ENCODE measurements around the gene FCGR2B.
"Not testable (repeated sequence)": the region's sequence is repeated elsewhere in the genome, so short reads cannot be mapped to it uniquely, and the experiment has no call there.

The FCGR2B gene

GRCh38 chr1:161662684-161663339 is at the start of gene FCGR2B:
FCGR2B (plus strand) TSS chr1:161663143; CDS start chr1:161663242, 99 bp downstream.
- not testable (repeated sequence) for H3K9me3 ChIP-seq (ENCODE audit: control insufficient read depth, low read depth, low read length); H3K36me3 ChIP-seq (ENCODE audit: control insufficient read depth, low read depth, low read length); H3K4me3 ChIP-seq (ENCODE audit: low read length); H3K4me1 ChIP-seq (ENCODE audit: control insufficient read depth, low read depth, low read length); H3K27me3 ChIP-seq (ENCODE audit: control insufficient read depth, insufficient read depth, low read length); H3K27ac ChIP-seq (ENCODE audit: low read length); H3K9ac ChIP-seq (ENCODE audit: low read length)

- not testable (repeated sequence) for H3K27ac ChIP-seq (ENCODE audit: low read length)
Measured at GRCh38 chr1:161616417-161616816, 46.5 kb upstream of the FCGR2B start.

GRCh38 chr1:161618517-161618916 is 44.4 kb upstream of the FCGR2B start:
- not testable (repeated sequence) for H3K4me1 ChIP-seq (ENCODE audit: control insufficient read depth, low read depth, low read length); H3K27ac ChIP-seq (ENCODE audit: low read length); H3K9ac ChIP-seq (ENCODE audit: low read length); H3K4me3 ChIP-seq (ENCODE audit: low read length); H3K36me3 ChIP-seq (ENCODE audit: control insufficient read depth, low read depth, low read length); H3K9me3 ChIP-seq (ENCODE audit: control insufficient read depth, low read depth, low read length)
- peaks cover 11% of the 10 kb centered on the region for H3K27me3 ChIP-seq (ENCODE audit: control insufficient read depth, insufficient read depth, low read length)

More at GRCh38 chr1:161616417-161616816, 46.5 kb upstream of the FCGR2B start:
- not testable (repeated sequence) for H3K9ac ChIP-seq (ENCODE audit: low read length); H3K36me3 ChIP-seq (ENCODE audit: control insufficient read depth, low read depth, low read length); H3K27me3 ChIP-seq (ENCODE audit: control insufficient read depth, insufficient read depth, low read length); H3K9me3 ChIP-seq (ENCODE audit: control insufficient read depth, low read depth, low read length); H3K4me1 ChIP-seq (ENCODE audit: control insufficient read depth, low read depth, low read length); H3K4me3 ChIP-seq (ENCODE audit: low read length)

DNA sequence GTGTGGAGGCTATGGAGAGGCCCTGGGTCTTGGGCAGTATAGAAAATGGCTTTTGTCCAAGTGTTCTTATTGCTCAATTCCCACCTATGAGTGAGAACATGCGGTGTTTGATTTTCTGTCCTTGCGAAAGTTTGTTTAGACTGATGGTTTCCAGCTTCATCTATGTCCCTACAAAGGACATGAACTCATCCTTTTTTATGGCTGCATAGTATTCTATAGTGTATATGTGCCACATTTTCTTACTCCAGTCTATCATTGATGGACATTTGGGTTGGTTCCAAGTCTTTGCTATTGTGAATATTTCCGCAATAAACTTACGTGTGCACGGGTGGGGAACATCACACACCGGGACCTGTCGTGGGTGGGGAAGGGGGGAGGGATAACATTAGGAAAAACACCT is 42.5 kb upstream of the FCGR2B start:
- peaks cover 11% of the 10 kb centered on the region for H3K27me3 ChIP-seq (ENCODE audit: control insufficient read depth, insufficient read depth, low read length)
- not testable (repeated sequence) for H3K36me3 ChIP-seq (ENCODE audit: control insufficient read depth, low read depth, low read length); H3K4me1 ChIP-seq (ENCODE audit: control insufficient read depth, low read depth, low read length); H3K9me3 ChIP-seq (ENCODE audit: control insufficient read depth, low read depth, low read length); H3K27ac ChIP-seq (ENCODE audit: low read length); H3K4me3 ChIP-seq (ENCODE audit: low read length); H3K9ac ChIP-seq (ENCODE audit: low read length)

- Histone ChIP-seq H3K27me3 (ENCODE audit: control insufficient read depth, insufficient read depth, low read length) (peaks cover 11% of the 10 kb centered on the region), H3K9ac (ENCODE audit: low read length) (peak overlapping the region; percentile 56), H3K4me3 (ENCODE audit: low read length) (peak overlapping the region; percentile 67)
- not testable (repeated sequence) for H3K4me1 ChIP-seq (ENCODE audit: control insufficient read depth, low read depth, low read length); H3K9me3 ChIP-seq (ENCODE audit: control insufficient read depth, low read depth, low read length); H3K27ac ChIP-seq (ENCODE audit: low read length); H3K36me3 ChIP-seq (ENCODE audit: control insufficient read depth, low read depth, low read length)
Measured at GRCh38 chr1:161621181-161622000, 41.6 kb upstream of the FCGR2B start.

DNA sequence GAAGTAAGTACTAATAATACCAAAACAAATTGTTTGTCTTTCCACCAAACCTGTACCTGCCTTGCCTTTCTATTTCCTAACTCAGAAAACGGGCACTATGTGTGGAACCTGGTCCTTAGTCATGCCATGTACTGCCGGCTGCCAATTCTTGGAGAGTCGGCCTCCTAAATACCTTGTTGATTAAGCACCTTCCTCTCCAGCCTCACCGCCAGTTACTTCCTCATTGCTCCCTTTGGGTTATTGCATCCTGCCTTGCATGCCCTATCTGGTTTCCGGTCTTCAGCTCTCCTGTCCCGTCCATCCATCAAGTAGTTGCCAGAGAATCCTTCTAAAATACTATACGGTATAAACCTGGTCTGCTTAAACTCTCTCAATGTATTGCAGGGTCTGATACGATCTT is 40.9 kb upstream of the FCGR2B start:
- not testable (repeated sequence) for H3K9me3 ChIP-seq (ENCODE audit: control insufficient read depth, low read depth, low read length); H3K36me3 ChIP-seq (ENCODE audit: control insufficient read depth, low read depth, low read length); H3K27ac ChIP-seq (ENCODE audit: low read length); H3K4me1 ChIP-seq (ENCODE audit: control insufficient read depth, low read depth, low read length); H3K9ac ChIP-seq (ENCODE audit: low read length)
- peaks cover 11% of the 10 kb centered on the region for H3K27me3 ChIP-seq (ENCODE audit: control insufficient read depth, insufficient read depth, low read length)
- peak overlapping the region; percentile 67 for H3K4me3 ChIP-seq (ENCODE audit: low read length)

DNA sequence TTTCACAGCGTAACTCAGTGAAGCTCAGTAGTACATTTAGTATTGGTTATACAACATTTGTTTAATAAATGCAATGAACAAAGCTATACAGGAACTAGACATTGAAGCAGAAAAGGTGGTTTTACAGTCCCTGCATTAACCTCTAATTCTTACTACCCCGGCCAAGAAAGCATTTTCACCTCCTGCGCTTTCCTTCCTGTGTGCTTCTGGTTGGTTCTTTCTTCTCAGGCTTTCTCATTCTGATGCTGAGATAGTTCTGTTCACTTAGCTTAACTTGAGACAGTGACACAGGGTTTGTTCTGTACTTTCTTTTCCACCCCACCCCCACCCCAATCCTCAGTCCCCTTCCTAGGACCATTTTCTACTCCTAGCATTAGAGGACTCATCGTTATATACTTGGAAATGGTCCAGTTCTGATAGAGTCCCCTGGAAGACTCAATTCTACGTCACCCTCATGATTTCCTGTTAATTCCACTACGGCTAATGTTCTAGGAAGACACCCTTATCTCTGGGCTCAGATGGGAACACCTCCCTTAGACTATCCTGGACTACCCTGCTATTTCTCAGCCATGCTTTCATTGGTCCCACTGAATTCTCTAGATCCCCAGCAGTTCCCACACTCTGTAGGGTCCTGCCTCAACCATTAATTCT is 39.4 kb upstream of the FCGR2B start:
- not testable (repeated sequence) for H3K36me3 ChIP-seq (ENCODE audit: control insufficient read depth, low read depth, low read length)

GRCh38 chr1:161624605-161625004 is 38.3 kb upstream of the FCGR2B start:
- not testable (repeated sequence) for H3K9me3 ChIP-seq (ENCODE audit: control insufficient read depth, low read depth, low read length); H3K36me3 ChIP-seq (ENCODE audit: control insufficient read depth, low read depth, low read length); H3K27ac ChIP-seq (ENCODE audit: low read length); H3K4me3 ChIP-seq (ENCODE audit: low read length); H3K4me1 ChIP-seq (ENCODE audit: control insufficient read depth, low read depth, low read length); H3K9ac ChIP-seq (ENCODE audit: low read length)
- peaks cover 11% of the 10 kb centered on the region for H3K27me3 ChIP-seq (ENCODE audit: control insufficient read depth, insufficient read depth, low read length)

More for the DNA sequence above, 39.4 kb upstream of the FCGR2B start:
- H3K4me1 ChIP-seq (ENCODE audit: control insufficient read depth, low read depth, low read length); H3K27ac ChIP-seq (ENCODE audit: low read length); H3K4me3 ChIP-seq (ENCODE audit: low read length); H3K9ac ChIP-seq (ENCODE audit: low read length); H3K9me3 ChIP-seq (ENCODE audit: control insufficient read depth, low read depth, low read length): not testable (repeated sequence)
- peaks cover 11% of the 10 kb centered on the region for H3K27me3 ChIP-seq (ENCODE audit: control insufficient read depth, insufficient read depth, low read length)

DNA sequence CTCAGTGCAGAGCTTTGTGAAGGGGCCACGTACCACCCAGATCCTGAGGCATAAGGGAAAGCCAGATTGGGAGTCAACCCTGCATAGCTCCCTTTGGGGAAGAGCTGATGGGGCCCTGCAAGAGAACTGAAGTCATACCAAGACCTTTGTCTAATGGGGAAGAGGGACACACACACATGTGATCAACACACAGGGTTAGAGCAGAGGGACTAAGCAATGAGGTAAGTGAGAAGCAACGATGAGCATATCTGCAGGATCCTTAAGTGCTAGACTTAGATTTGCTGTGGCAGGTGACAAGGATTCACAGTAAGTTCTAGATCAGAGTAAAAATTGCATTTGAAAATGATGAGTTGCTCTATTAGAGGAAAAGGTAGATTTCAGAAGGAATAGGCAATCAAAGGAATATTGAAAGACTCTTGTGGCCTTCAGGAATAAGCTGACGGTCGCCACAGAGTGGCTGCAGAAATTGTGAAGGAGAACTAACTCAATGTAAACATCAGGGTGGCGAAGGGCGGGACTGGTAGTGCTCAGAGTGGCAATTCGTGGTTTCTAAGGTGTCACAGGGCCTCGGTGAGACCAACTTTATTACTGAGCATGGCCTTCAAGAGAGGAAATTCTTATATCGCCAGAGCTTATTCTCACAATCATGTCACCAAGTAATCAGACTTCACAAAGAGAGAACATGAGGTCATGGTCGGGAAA is 36.3 kb upstream of the FCGR2B start:
- not testable (repeated sequence) for H3K4me1 ChIP-seq (ENCODE audit: control insufficient read depth, low read depth, low read length); H3K36me3 ChIP-seq (ENCODE audit: control insufficient read depth, low read depth, low read length); H3K9me3 ChIP-seq (ENCODE audit: control insufficient read depth, low read depth, low read length); H3K27ac ChIP-seq (ENCODE audit: low read length); H3K9ac ChIP-seq (ENCODE audit: low read length); H3K4me3 ChIP-seq (ENCODE audit: low read length); H3K27me3 ChIP-seq (ENCODE audit: control insufficient read depth, insufficient read depth, low read length)

DNA sequence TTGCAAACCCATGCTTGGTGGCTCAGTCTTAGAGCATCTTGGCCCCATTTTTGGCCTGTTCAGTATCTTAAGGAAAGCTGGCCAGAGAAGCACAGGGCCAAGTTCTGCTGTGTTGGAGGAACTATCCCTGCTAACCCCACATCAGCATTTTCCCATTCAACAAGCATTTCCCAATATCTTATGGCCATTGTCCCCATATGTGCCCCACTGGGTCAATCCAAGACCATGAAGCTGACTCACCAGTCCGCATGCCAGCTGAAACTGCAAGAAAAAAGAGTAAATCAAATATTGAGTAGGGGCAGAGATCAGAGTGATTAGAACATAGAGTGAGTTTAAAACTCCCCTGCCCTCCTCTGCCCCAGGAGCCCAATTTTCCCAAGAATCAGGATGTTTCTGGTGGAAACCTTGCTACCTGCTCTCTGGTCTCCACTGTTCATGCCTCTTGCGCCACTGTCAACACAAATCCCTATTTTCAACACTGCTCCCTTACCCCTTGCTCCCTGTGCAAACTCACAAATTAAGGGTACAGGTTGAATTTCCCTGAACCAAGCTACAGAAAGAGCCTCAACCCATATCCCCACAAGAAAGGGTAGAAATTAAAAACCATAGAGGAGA is 32.7 kb upstream of the FCGR2B start:
- H3K27me3 ChIP-seq (ENCODE audit: control insufficient read depth, insufficient read depth, low read length); H3K9me3 ChIP-seq (ENCODE audit: control insufficient read depth, low read depth, low read length); H3K9ac ChIP-seq (ENCODE audit: low read length); H3K27ac ChIP-seq (ENCODE audit: low read length); H3K4me1 ChIP-seq (ENCODE audit: control insufficient read depth, low read depth, low read length); H3K4me3 ChIP-seq (ENCODE audit: low read length); H3K36me3 ChIP-seq (ENCODE audit: control insufficient read depth, low read depth, low read length): not testable (repeated sequence)

- H3K36me3 ChIP-seq (ENCODE audit: control insufficient read depth, low read depth, low read length), result no peaks in the 10 kb centered on the region
- no peak within 1 kb of the TSS for H3K27ac ChIP-seq (ENCODE audit: low read length)
- H3K9ac ChIP-seq (ENCODE audit: low read length), result no peak within 1 kb of the TSS
- no peaks in the 10 kb centered on the region for H3K4me1 ChIP-seq (ENCODE audit: control insufficient read depth, low read depth, low read length)
- no peaks in the 10 kb centered on the region for H3K27me3 ChIP-seq (ENCODE audit: control insufficient read depth, insufficient read depth, low read length)
- H3K9me3 ChIP-seq (ENCODE audit: control insufficient read depth, low read depth, low read length), result no peaks in the 10 kb centered on the region
- H3K4me3 ChIP-seq (ENCODE audit: low read length), result no peak within 1 kb of the TSS
Measured at GRCh38 chr1:161631076-161631475, 31.9 kb upstream of the FCGR2B start, which contains the start of gene FCGR3B. FCGR3B (minus strand) TSS chr1:161631176; CDS start chr1:161631094, 82 bp downstream.

Measured in iPS-18a (cell line).